WTC11 (cell line): ENCODE data around the gene CLTB. TPM values are rescaled to one million over a fixed set of nuclear protein-coding genes. Genes with fewer than 3 reads are reported as not detected.
A peak's percentile ranks its signal among the peaks of the same experiment; 100 is the strongest.

Experiments used
- ATAC-seq: fragments of 200-7000 bp; cut with Tn5 transposase; 2 replicates; pipeline ENCODE4 v1.10.0; 2021; ENCODE audit warnings: mild to moderate bottlenecking, moderate library complexity
- CTCF ChIA-PET: fragments of 300-600 bp; sonication (Branson Sonifier 250); formaldehyde crosslinking; loops from one replicate; lab custom pipeline; 2021; ENCODE audit warnings: antibody characterized with exemption; lab: Charles Lee
- POLR2A ChIA-PET: fragments of 350-600 bp; sonication (Branson Sonifier 250); formaldehyde crosslinking; loops from one replicate; lab custom pipeline; 2021; ENCODE audit warnings: antibody characterized with exemption; lab: Charles Lee
- DNase-seq: peaks from one replicate; pipeline ENCODE4 v3.0.0; 2021; ENCODE audit warnings: low spot score
- H3K27ac Mint-ChIP-seq: 2 replicates; pipeline ENCODE4 v1.8.0; 2021; ENCODE audit warnings: mixed read lengths
- H3K27me3 Mint-ChIP-seq: 2 replicates; pipeline ENCODE4 v1.8.0; 2021; ENCODE audit warnings: low read depth, mild to moderate bottlenecking, moderate library complexity, mixed read lengths
- H3K36me3 Mint-ChIP-seq: 2 replicates; pipeline ENCODE4 v1.8.0; 2021; ENCODE audit warnings: mixed read lengths
- H3K4me1 Mint-ChIP-seq: 2 replicates; pipeline ENCODE4 v1.8.0; 2022; ENCODE audit warnings: mixed read lengths
- H3K4me3 Mint-ChIP-seq: 2 replicates; pipeline ENCODE4 v1.8.0; 2021; ENCODE audit warnings: mild to moderate bottlenecking, moderate library complexity, mixed read lengths
- H3K9me3 Mint-ChIP-seq: 2 replicates; pipeline ENCODE4 v1.8.0; 2021; ENCODE audit warnings: mixed read lengths
- ATF6 ChIP-seq: sonication (generic); formaldehyde crosslinking; IDR thresholded peaks from 2 replicates; pipeline ENCODE4 v1.8.1; 2023; ENCODE audit warnings: mild to moderate bottlenecking, missing genetic modification reagents
- CREM ChIP-seq: sonication (generic); formaldehyde crosslinking; IDR thresholded peaks from 2 replicates; pipeline ENCODE4 v1.8.1; 2022; ENCODE audit warnings: mild to moderate bottlenecking, missing genetic modification reagents, moderate library complexity
- E2F4 ChIP-seq: sonication (generic); formaldehyde crosslinking; IDR thresholded peaks from 2 replicates; pipeline ENCODE4 v1.8.1; 2022; ENCODE audit warnings: low read depth, mild to moderate bottlenecking, moderate library complexity, missing genetic modification reagents, borderline replicate concordance
- ESRRA ChIP-seq: sonication (generic); formaldehyde crosslinking; IDR thresholded peaks from 2 replicates; pipeline ENCODE4 v1.8.1; 2022; ENCODE audit warnings: mild to moderate bottlenecking, missing genetic modification reagents, borderline replicate concordance
- FOXJ3 ChIP-seq: sonication (generic); formaldehyde crosslinking; IDR thresholded peaks from 2 replicates; pipeline ENCODE4 v1.9.0; 2021; ENCODE audit warnings: missing genetic modification reagents, mild to moderate bottlenecking, borderline replicate concordance
- JAZF1 ChIP-seq: fragments of 250-450 bp; sonication (Bioruptor Pico); IDR thresholded peaks from 2 replicates; pipeline ENCODE4 v1.9.0; 2021; ENCODE audit warnings: moderate library complexity, mild to moderate bottlenecking, inconsistent platforms
- MXD4 ChIP-seq: fragments of 250-450 bp; sonication (Bioruptor Pico); IDR thresholded peaks from 2 replicates; pipeline ENCODE4 v1.8.0; 2021; ENCODE audit warnings: mild to moderate bottlenecking, moderate library complexity, borderline replicate concordance
- RELA ChIP-seq: sonication (generic); formaldehyde crosslinking; IDR thresholded peaks from 2 replicates; pipeline ENCODE4 v1.8.1; 2022; ENCODE audit warnings: missing genetic modification reagents, mild to moderate bottlenecking, borderline replicate concordance
- RORB ChIP-seq: fragments of 250-450 bp; sonication (Bioruptor Pico); IDR thresholded peaks from 2 replicates; pipeline ENCODE4 v1.9.0; 2021; ENCODE audit warnings: mild to moderate bottlenecking
- ZNF232 ChIP-seq: sonication (generic); formaldehyde crosslinking; IDR thresholded peaks from 2 replicates; pipeline ENCODE4 v1.8.0; 2022; ENCODE audit warnings: mild to moderate bottlenecking, missing genetic modification reagents
- ZNF263 ChIP-seq: sonication (generic); formaldehyde crosslinking; IDR thresholded peaks from 2 replicates; pipeline ENCODE4 v1.8.1; 2022; ENCODE audit warnings: low read depth, mild to moderate bottlenecking, moderate library complexity, missing genetic modification reagents
- ZNF416 ChIP-seq: fragments of 250-450 bp; sonication (Bioruptor Pico); IDR thresholded peaks from 2 replicates; pipeline ENCODE4 v1.9.0; 2021; ENCODE audit warnings: mild to moderate bottlenecking, inconsistent platforms
- total RNA-seq: library from RNA; stranded (reverse); gene quantifications from 3 replicates; pipeline ENCODE4 v1.2.3, GENCODE V29; 2021
- TF ChIP-seq, protein P1 (sequence below): sonication (generic); formaldehyde crosslinking; IDR thresholded peaks from 2 replicates; pipeline ENCODE4 v1.8.1; 2022; ENCODE audit warnings: low read depth, missing genetic modification reagents, borderline replicate concordance
- TF ChIP-seq, protein P2 (sequence below): sonication (generic); formaldehyde crosslinking; IDR thresholded peaks from 2 replicates; pipeline ENCODE4 v1.8.1; 2022; ENCODE audit warnings: mild to moderate bottlenecking, moderate library complexity, missing genetic modification reagents
- TF ChIP-seq, protein P3 (sequence below): sonication (generic); formaldehyde crosslinking; IDR thresholded peaks from 2 replicates; pipeline ENCODE4 v1.8.0; 2022; ENCODE audit warnings: mild to moderate bottlenecking, missing genetic modification reagents

CLTB gene
- total RNA-seq, 1 experiment from 2014 or later: 33.8 TPM

GRCh38 chr5:176415952-176416924, at the start of gene CLTB (continued):
- TF ChIP-seq MXD4 (CRISPR knock-in tag) (no peak), E2F4 (CRISPR knock-in tag) (no peak), RELA (CRISPR knock-in tag) (no peak), RORB (CRISPR knock-in tag) (no peak), FOXJ3 (CRISPR knock-in tag) (no peak), ESRRA (peak; percentile 38; the same call in 1 of the 2 replicates), ATF6 (CRISPR knock-in tag) (no peak), JAZF1 (CRISPR knock-in tag) (no peak), CREM (CRISPR knock-in tag) (peak; percentile 93), ZNF263 (CRISPR knock-in tag) (no peak; the same call in 1 of the 2 replicates), ZNF416 (no peak; the same call in 1 of the 2 replicates)
- TF ChIP-seq, protein P1, sequence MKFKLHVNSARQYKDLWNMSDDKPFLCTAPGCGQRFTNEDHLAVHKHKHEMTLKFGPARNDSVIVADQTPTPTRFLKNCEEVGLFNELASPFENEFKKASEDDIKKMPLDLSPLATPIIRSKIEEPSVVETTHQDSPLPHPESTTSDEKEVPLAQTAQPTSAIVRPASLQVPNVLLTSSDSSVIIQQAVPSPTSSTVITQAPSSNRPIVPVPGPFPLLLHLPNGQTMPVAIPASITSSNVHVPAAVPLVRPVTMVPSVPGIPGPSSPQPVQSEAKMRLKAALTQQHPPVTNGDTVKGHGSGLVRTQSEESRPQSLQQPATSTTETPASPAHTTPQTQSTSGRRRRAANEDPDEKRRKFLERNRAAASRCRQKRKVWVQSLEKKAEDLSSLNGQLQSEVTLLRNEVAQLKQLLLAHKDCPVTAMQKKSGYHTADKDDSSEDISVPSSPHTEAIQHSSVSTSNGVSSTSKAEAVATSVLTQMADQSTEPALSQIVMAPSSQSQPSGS (CRISPR knock-in tag): no peak
- TF ChIP-seq, protein P2, sequence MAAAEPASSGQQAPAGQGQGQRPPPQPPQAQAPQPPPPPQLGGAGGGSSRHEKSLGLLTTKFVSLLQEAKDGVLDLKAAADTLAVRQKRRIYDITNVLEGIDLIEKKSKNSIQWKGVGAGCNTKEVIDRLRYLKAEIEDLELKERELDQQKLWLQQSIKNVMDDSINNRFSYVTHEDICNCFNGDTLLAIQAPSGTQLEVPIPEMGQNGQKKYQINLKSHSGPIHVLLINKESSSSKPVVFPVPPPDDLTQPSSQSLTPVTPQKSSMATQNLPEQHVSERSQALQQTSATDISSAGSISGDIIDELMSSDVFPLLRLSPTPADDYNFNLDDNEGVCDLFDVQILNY: peak; percentile 85
- TF ChIP-seq, protein P3, sequence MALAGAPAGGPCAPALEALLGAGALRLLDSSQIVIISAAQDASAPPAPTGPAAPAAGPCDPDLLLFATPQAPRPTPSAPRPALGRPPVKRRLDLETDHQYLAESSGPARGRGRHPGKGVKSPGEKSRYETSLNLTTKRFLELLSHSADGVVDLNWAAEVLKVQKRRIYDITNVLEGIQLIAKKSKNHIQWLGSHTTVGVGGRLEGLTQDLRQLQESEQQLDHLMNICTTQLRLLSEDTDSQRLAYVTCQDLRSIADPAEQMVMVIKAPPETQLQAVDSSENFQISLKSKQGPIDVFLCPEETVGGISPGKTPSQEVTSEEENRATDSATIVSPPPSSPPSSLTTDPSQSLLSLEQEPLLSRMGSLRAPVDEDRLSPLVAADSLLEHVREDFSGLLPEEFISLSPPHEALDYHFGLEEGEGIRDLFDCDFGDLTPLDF (CRISPR knock-in tag): no peak

DNA sequence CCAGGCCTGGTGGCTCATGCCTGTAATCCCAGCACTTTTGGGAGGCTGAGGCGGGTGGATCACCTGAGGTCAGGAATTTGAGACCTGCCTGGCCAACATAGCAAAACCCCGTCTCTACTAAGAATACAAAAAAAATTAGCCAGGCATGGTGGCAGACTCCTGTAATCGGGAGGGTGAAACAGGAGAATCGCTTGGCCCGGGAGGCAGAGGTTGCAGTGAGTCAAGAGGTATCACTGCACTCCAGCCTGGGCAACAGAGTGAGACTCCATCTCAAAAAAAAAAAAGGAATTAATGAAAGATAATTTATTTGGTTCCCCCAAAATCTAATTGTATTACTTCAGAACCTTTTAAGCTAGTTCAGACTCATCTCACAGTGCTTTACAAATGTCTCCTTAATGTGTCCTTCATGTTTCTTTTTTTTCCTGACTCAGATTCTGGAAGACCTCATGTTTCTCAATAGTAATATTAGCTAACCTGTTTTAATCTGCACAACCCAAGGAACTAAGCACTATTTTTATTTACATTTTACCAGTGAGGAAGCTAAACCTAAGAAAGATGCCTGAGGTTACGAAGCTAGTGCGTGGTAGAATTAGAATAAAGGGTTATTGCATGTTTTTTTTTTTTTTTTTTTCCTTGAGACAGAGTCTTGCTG, 46.9 kb upstream of the CLTB start:
- Mint-ChIP-seq H3K9me3 (0 out of 2 replicates have a peak, but pooled peaks cover 3% of the 10 kb centered on the region), H3K4me1 (no peaks in the 10 kb centered on the region), H3K36me3 (peaks cover 3% of the 10 kb centered on the region), H3K27ac (no peak overlapping the region), H3K4me3 (no peak overlapping the region), H3K27me3 (no peaks in the 10 kb centered on the region)
- TF ChIP-seq ZNF232 (CRISPR knock-in tag): no peak
- CTCF ChIA-PET: interaction anchor here (0.7 to 1.8 kb wide), 2 partner anchors 15 kb away, joined by 5 to 6 read pairs; partner anchors contain the start of gene FAF2
- ATAC-seq: no peak
- POLR2A ChIA-PET: no interaction called here
- DNase-seq: no peak
